Measurements from ENCODE around the gene TIE1.

DNA sequence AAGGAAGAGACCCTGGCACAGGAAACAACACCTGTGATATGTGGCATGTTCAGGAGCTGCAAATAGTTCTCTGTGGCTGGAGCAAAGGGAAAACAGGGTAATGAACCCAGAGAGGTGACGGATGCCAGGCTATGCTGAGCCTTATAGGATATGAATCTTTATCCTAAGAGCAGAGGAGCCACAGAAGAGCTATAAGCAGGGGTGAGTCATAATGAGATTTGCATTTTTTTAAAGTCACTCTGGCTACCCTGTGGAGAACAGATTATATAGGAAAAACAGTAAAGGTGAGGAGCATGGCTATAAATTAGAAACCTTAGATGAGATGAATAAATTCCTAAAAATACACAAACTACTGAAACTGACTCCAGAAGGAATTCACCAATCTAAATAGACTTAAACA lies 24.0 kb downstream of the TIE1 start:
- TF ChIP-seq, protein P1, sequence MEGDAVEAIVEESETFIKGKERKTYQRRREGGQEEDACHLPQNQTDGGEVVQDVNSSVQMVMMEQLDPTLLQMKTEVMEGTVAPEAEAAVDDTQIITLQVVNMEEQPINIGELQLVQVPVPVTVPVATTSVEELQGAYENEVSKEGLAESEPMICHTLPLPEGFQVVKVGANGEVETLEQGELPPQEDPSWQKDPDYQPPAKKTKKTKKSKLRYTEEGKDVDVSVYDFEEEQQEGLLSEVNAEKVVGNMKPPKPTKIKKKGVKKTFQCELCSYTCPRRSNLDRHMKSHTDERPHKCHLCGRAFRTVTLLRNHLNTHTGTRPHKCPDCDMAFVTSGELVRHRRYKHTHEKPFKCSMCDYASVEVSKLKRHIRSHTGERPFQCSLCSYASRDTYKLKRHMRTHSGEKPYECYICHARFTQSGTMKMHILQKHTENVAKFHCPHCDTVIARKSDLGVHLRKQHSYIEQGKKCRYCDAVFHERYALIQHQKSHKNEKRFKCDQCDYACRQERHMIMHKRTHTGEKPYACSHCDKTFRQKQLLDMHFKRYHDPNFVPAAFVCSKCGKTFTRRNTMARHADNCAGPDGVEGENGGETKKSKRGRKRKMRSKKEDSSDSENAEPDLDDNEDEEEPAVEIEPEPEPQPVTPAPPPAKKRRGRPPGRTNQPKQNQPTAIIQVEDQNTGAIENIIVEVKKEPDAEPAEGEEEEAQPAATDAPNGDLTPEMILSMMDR (IDR thresholded peaks at IDR 0.05 in 2 of 3, conservative IDR thresholded peaks at IDR 0.05 in 1 of 3; ENCODE audit: insufficient read depth in 2 of 3, low read depth in 1 of 3, low read length in 3 of 3), result no peak
- TF ChIP-seq NRF1 (conservative IDR thresholded peaks at IDR 0.05 in 1 of 2, IDR thresholded peaks at IDR 0.05 in 1 of 2), result no peak
- TF ChIP-seq TGIF2 (CRISPR knock-in tag; IDR thresholded peaks at IDR 0.05), result no peak
- TF ChIP-seq ZBTB7A (IDR thresholded peaks at IDR 0.05; ENCODE audit: borderline replicate concordance, control insufficient read depth, low read depth, low read length), result no peak
- TF ChIP-seq FOXK1 (CRISPR knock-in tag; IDR thresholded peaks at IDR 0.05; ENCODE audit: borderline replicate concordance), result no peak
- no peak for TF ChIP-seq ZKSCAN8 (CRISPR knock-in tag; IDR thresholded peaks at IDR 0.05)
- no peak for TF ChIP-seq CBX2 (IDR thresholded peaks at IDR 0.05; ENCODE audit: insufficient read depth, low read length, poor library complexity, severe bottlenecking)
- no peak for TF ChIP-seq ARID3A (IDR thresholded peaks at IDR 0.05; ENCODE audit: borderline replicate concordance, low read depth, low read length)
- TF ChIP-seq POLR2A (conservative IDR thresholded peaks at IDR 0.05), result no peak
- TF ChIP-seq EP300 (IDR thresholded peaks at IDR 0.05; ENCODE audit: low read length), result no peak
